Measurements from ENCODE around the gene BTBD9.

BTBD9 gene

GRCh38 chr6:38639498-38640215 lies at the start of gene BTBD9:
Gene BTBD9 (minus strand): TSS chr6:38639929.
- DNase-seq (ENCODE audit: low spot score): peak; percentile 92

- DNase-seq (ENCODE audit: low spot score): peak; percentile 16
Observed at GRCh38 chr6:38688579-38689087, 48.9 kb upstream of the BTBD9 start.

- DNase-seq (ENCODE audit: low spot score): no peak
Observed at GRCh38 chr6:38687549-38687948, 47.8 kb upstream of the BTBD9 start.

- DNase-seq (ENCODE audit: low spot score): no peak
Observed at GRCh38 chr6:38687043-38687353, 47.3 kb upstream of the BTBD9 start.

- no peak for DNase-seq (ENCODE audit: low spot score)
Observed at GRCh38 chr6:38686270-38687042, 46.7 kb upstream of the BTBD9 start.

GRCh38 chr6:38684904-38685303 lies 45.2 kb upstream of the BTBD9 start:
- no peak for DNase-seq (ENCODE audit: low spot score)

GRCh38 chr6:38684237-38684636 lies 44.5 kb upstream of the BTBD9 start:
- no peak for DNase-seq (ENCODE audit: low spot score)

- DNase-seq (ENCODE audit: low spot score): no peak
Observed at GRCh38 chr6:38681850-38682249, 42.1 kb upstream of the BTBD9 start.

GRCh38 chr6:38679668-38680067 lies 39.9 kb upstream of the BTBD9 start:
- no peak for DNase-seq (ENCODE audit: low spot score)

- no peak for DNase-seq (ENCODE audit: low spot score)
Observed at GRCh38 chr6:38678178-38678760, 38.5 kb upstream of the BTBD9 start.

- DNase-seq (ENCODE audit: low spot score): no peak
Observed at GRCh38 chr6:38676974-38677544, 37.3 kb upstream of the BTBD9 start.

GRCh38 chr6:38676236-38676973 lies 36.7 kb upstream of the BTBD9 start:
- no peak for DNase-seq (ENCODE audit: low spot score)

- no peak for DNase-seq (ENCODE audit: low spot score)
Observed at GRCh38 chr6:38673397-38674165, 33.9 kb upstream of the BTBD9 start.

- peak; percentile 65 for DNase-seq (ENCODE audit: low spot score)
Observed at GRCh38 chr6:38671885-38672467, 32.2 kb upstream of the BTBD9 start.

- no peak for DNase-seq (ENCODE audit: low spot score)
Observed at GRCh38 chr6:38658418-38659167, 18.9 kb upstream of the BTBD9 start.

GRCh38 chr6:38656896-38657295 lies 17.2 kb upstream of the BTBD9 start:
- DNase-seq (ENCODE audit: low spot score): no peak

GRCh38 chr6:38654263-38654662 lies 14.5 kb upstream of the BTBD9 start:
- DNase-seq (ENCODE audit: low spot score): no peak

GRCh38 chr6:38651121-38651784 lies 11.5 kb upstream of the BTBD9 start:
- no peak for DNase-seq (ENCODE audit: low spot score)

- no peak for DNase-seq (ENCODE audit: low spot score)
Observed at GRCh38 chr6:38650207-38650752, 10.6 kb upstream of the BTBD9 start.

Data from iPS-NIHi11 (cell line).